A549 (cell line): ENCODE results near the gene SLCO4A1. TPM values are rescaled to one million over a fixed set of nuclear protein-coding genes. Genes with fewer than 3 reads are reported as not detected.
A peak's percentile ranks its signal among the peaks of the same experiment; 100 is the strongest.

Experiments used
- ATAC-seq, 2 experiments: fragments of 200-7000 bp in 1 of 2; fragments of >200 bp in 1 of 2; cut with Nextera tagmentation in 1 of 2; cut with Tn5 transposase in 1 of 2; 3 replicates each; pipeline versions ENCODE4 v1.8.0 to v1.9.1; 2018 to 2020; ENCODE audit warnings: mild to moderate bottlenecking in 1 of 2, moderate library complexity in 1 of 2
- CTCF ChIA-PET: fragments of 300-600 bp; sonication (Branson Sonifier 250); formaldehyde crosslinking; extraction: SDS; loops from one replicate; lab custom pipeline; 2021; ENCODE audit warnings: antibody characterized with exemption, inconsistent platforms; lab: Yijun Ruan, JAX
- POLR2A ChIA-PET: fragments of 350-600 bp; formaldehyde crosslinking; extraction: SDS; loops from one replicate; lab custom pipeline; 2021; ENCODE audit warnings: antibody characterized with exemption, inconsistent platforms; lab: Yijun Ruan, JAX
- DNase-seq, 2 experiments: peaks; one replicate each; pipeline versions ENCODE4 v3.0.0 to v3.0.0-alpha.2; 2011 to 2016; ENCODE audit warnings: low read depth in 1 of 2, low spot score in 1 of 2
- FAIRE-seq: peaks from 2 replicates; lab custom pipeline; 2011; peaks lifted over from hg19 to GRCh38; lab: Jason Lieb, UNC
- H3K27ac ChIP-seq, 2 experiments: fragments of >200 bp; sonication (Bioruptor Twin); formaldehyde crosslinking; 3 replicates each; pipeline ENCODE4 v1.5.1; 2016 to 2017
- H3K4me1 ChIP-seq: fragments of >200 bp; sonication (Bioruptor Twin); formaldehyde crosslinking; 3 replicates; pipeline ENCODE4 v1.6.1; 2016
- H3K4me2 ChIP-seq: fragments of >200 bp; sonication (Bioruptor Twin); formaldehyde crosslinking; 3 replicates; pipeline ENCODE4 v1.6.1; 2016
- H3K4me3 ChIP-seq: fragments of >200 bp; sonication (Bioruptor Twin); formaldehyde crosslinking; 3 replicates; pipeline ENCODE4 v1.5.1; 2016
- H3K9me3 ChIP-seq: fragments of >200 bp; sonication (Bioruptor Twin); formaldehyde crosslinking; 3 replicates; pipeline ENCODE4 v1.6.1; 2016
- BCL3 ChIP-seq: fragments of >200 bp; sonication (Bioruptor Twin); formaldehyde crosslinking; IDR thresholded peaks from 3 replicates; pipeline ENCODE4 v1.6.1; 2016
- CHD2 ChIP-seq: fragments of 150-350 bp; IDR thresholded peaks from 2 replicates; pipeline ENCODE4 v1.6.1; 2014; ENCODE audit warnings: low read length; ENCODE audit not compliant: partially characterized antibody
- E2F6 ChIP-seq: IDR thresholded peaks from 2 replicates; pipeline ENCODE4 v1.6.1; 2012; ENCODE audit warnings: low read depth, borderline replicate concordance
- EHF ChIP-seq: fragments of 250-450 bp; sonication (Bioruptor Pico); IDR thresholded peaks from 2 replicates; pipeline ENCODE4 v1.5.0; 2020; ENCODE audit warnings: mild to moderate bottlenecking
- HEYL ChIP-seq: fragments of 250-450 bp; sonication (Bioruptor Pico); IDR thresholded peaks from 2 replicates; pipeline ENCODE4 v1.8.0; 2021; ENCODE audit warnings: mild to moderate bottlenecking, moderate library complexity
- HOXA7 ChIP-seq: fragments of 250-450 bp; sonication (Bioruptor Pico); IDR thresholded peaks from 2 replicates; pipeline ENCODE4 v1.5.0; 2020; ENCODE audit warnings: mild to moderate bottlenecking, moderate library complexity
- HOXB13 ChIP-seq: fragments of 250-450 bp; sonication (Bioruptor Pico); IDR thresholded peaks from 2 replicates; pipeline ENCODE4 v1.5.0; 2020; ENCODE audit warnings: low read depth, mild to moderate bottlenecking, moderate library complexity
- MAX ChIP-seq: IDR thresholded peaks from 2 replicates; pipeline ENCODE4 v1.6.1; 2012
- NFE2L2 ChIP-seq: fragments of 150-350 bp; conservative IDR thresholded peaks from 2 replicates; pipeline ENCODE4 v1.6.1; 2014; ENCODE audit warnings: low read length
- PBX3 ChIP-seq: IDR thresholded peaks from 2 replicates; pipeline ENCODE4 v1.6.1; 2012
- RARB ChIP-seq: fragments of 250-450 bp; sonication (Bioruptor Pico); IDR thresholded peaks from 2 replicates; pipeline ENCODE4 v1.8.0; 2021; ENCODE audit warnings: mild to moderate bottlenecking, moderate library complexity
- REST ChIP-seq: fragments of 200-600 bp; sonication (generic); IDR thresholded peaks from 2 replicates; pipeline ENCODE4 v1.6.1; 2016; ENCODE audit warnings: antibody characterized with exemption, mild to moderate bottlenecking, moderate library complexity
- RFX5 ChIP-seq: fragments of 450-650 bp; IDR thresholded peaks from 2 replicates; pipeline ENCODE4 v1.7.1; 2014; ENCODE audit warnings: antibody characterized with exemption, mild to moderate bottlenecking, moderate library complexity
- RNF2 ChIP-seq: fragments of 200-600 bp; sonication (generic); IDR thresholded peaks from 2 replicates; pipeline ENCODE4 v1.6.1; 2016; ENCODE audit warnings: low read depth, mild to moderate bottlenecking, antibody characterized with exemption, moderate library complexity, borderline replicate concordance
- TFCP2L1 ChIP-seq: fragments of 250-450 bp; sonication (Bioruptor Pico); IDR thresholded peaks from 2 replicates; pipeline ENCODE4 v1.5.0; 2021; ENCODE audit warnings: mild to moderate bottlenecking
- ZC3H11A ChIP-seq: fragments of 450-650 bp; IDR thresholded peaks from 2 replicates; pipeline ENCODE4 v1.6.1; 2014; ENCODE audit warnings: antibody characterized with exemption, mild to moderate bottlenecking
- WGBS: methylation state at CpG from one replicate; pipeline ENCODE4 v1.1.6; 2017; ENCODE audit errors: missing lambda C conversion rate; 5-methylcytosine and 5-hydroxymethylcytosine counted together
- polyA plus RNA-seq, 4 experiments: library from polyadenylated mRNA; depleted of rRNA in 3 of 4; stranded (reverse); fragments of >200 nt; fragmentation: RNase III in 1 of 4; extraction: RNeasy Plus Mini Kit Qiagen cat#74134 plus additional on column Dnase treatment in 1 of 4; gene quantifications; 2 replicates in 3 of 4; 3 replicates in 1 of 4; pipeline ENCODE4 v1.2.3, GENCODE V29; 2011 to 2017

SLCO4A1 gene
- polyA plus RNA-seq, 2 of the 4 experiments (the other 2 are of a cell fraction): 1.3 to 11.2 TPM

GRCh38 chr20:62710886-62711702 is 68.8 kb downstream of the SLCO4A1 start:
- CTCF ChIA-PET: interaction anchor here (1.2 to 16.9 kb wide), 3 partner anchors 8 to 94 kb away, joined by 3 to 250 read pairs (median 7); no protein-coding TSS in a partner anchor

More at GRCh38 chr20:62710886-62711702, 68.8 kb downstream of the SLCO4A1 start:
- Histone ChIP-seq H3K4me2 (no peak overlapping the region), H3K27ac (no peak overlapping the region), H3K4me3 (no peak overlapping the region), H3K9me3 (no peaks in the 10 kb centered on the region), H3K4me1 (peaks cover 14% of the 10 kb centered on the region; the same call in 2 of the 3 replicates)
- FAIRE-seq (no peak), DNase-seq (peak in 1 of 2 experiments; percentile 37), ATAC-seq (peak in 1 of 2 experiments; percentile 12; a peak in 1 of 6 replicates)
- no peak for TF ChIP-seq MAX
- TF ChIP-seq RNF2: no peak
- TF ChIP-seq PBX3: no peak
- TF ChIP-seq HOXB13: no peak
- no peak for TF ChIP-seq HEYL (CRISPR knock-in tag)
- no peak for TF ChIP-seq BCL3
- no peak for TF ChIP-seq ZC3H11A
- TF ChIP-seq CHD2: no peak
- no peak for TF ChIP-seq TFCP2L1 (CRISPR knock-in tag)
- TF ChIP-seq RFX5: no peak
- no peak for TF ChIP-seq RARB (CRISPR knock-in tag)
- no peak for TF ChIP-seq EHF
- no peak for TF ChIP-seq E2F6
- TF ChIP-seq HOXA7: no peak
- no peak for TF ChIP-seq NFE2L2
- no peak for TF ChIP-seq REST
- WGBS: 49% methylated on average over 11 of the region's 23 CpGs
- POLR2A ChIA-PET: no interaction called here
